AG10803 (cell line): ENCODE data around the gene MASTL.
"Not testable (repeated sequence)": the region's sequence is repeated elsewhere in the genome, so short reads cannot be mapped to it uniquely, and the experiment has no call there.

ENCODE experiments used
- DNase-seq: peaks from one replicate; pipeline ENCODE4 v3.0.0; 2010; ENCODE audit warnings: low read depth
- H3K4me3 ChIP-seq: 2 replicates; pipeline ENCODE4 v1.5.1; 2011; ENCODE audit warnings: mild to moderate bottlenecking, low read length, control low read depth
- TF ChIP-seq, protein P1 (sequence below): conservative IDR thresholded peaks from 2 replicates; pipeline ENCODE4 v1.5.1; 2011; ENCODE audit warnings: mild to moderate bottlenecking, low read length, control low read depth, inconsistent platforms

Gene MASTL

DNA sequence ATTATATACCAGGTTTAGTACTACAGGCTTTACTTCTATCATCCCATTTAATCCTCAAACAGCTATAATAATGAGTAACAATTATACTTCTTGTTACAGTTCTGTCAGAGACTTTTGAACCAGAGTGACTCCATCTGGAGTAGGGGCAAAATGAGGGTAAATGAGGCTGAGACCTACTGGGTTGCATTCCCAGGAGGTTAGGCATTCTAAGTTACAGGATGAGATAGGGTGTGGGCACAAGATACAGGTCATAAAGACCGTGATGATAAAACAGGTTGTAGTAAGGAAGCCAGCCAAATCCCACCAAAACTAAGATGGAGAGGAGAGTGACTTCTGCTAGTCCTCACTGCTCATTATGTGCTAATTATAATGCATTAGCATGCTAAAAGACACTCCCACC is 4.9 kb upstream of the MASTL start:
- no peak overlapping the region for H3K4me3 ChIP-seq
- TF ChIP-seq, protein P1, sequence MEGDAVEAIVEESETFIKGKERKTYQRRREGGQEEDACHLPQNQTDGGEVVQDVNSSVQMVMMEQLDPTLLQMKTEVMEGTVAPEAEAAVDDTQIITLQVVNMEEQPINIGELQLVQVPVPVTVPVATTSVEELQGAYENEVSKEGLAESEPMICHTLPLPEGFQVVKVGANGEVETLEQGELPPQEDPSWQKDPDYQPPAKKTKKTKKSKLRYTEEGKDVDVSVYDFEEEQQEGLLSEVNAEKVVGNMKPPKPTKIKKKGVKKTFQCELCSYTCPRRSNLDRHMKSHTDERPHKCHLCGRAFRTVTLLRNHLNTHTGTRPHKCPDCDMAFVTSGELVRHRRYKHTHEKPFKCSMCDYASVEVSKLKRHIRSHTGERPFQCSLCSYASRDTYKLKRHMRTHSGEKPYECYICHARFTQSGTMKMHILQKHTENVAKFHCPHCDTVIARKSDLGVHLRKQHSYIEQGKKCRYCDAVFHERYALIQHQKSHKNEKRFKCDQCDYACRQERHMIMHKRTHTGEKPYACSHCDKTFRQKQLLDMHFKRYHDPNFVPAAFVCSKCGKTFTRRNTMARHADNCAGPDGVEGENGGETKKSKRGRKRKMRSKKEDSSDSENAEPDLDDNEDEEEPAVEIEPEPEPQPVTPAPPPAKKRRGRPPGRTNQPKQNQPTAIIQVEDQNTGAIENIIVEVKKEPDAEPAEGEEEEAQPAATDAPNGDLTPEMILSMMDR = no peak
- DNase-seq = no peak

DNA sequence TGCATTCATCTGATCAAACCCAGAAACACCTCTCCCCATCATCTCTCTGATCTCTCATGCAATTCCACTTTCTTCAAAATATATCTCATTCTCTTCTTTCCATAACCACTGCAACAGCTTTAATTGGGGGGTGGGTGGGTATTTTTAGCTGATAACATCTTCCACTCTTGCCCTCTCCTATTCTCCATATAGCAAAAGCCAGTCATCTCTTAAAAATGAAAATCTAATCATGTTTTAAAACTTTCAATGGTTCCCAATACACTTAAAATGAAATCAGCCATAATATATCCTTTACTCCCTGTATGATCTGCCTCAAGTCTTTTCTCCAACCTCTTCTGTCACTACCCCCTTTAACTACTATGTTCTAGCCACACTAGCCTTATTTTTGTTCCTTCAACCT is 2.5 kb upstream of the MASTL start:
- TF ChIP-seq, protein P1 = no peak
- peak overlapping the region; percentile 98 for H3K4me3 ChIP-seq
- DNase-seq = no peak

DNA sequence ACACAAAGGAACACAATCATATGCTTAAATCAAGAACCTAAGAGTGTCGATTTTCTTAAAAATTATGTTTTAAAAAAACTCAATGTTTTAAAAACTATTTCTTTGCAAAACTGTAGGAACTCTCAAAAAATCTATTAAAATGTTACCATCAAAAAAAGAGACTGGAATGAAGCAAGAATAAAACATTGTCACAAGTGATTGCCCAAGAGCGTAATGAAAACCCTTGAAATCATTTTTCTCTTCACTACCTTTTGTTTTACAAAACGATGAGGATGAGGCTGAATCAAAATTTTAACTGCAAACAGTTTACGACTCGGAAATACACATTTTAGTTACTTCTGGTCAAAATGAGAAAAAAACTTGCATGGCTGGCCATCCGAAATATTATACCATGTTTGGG is 1.8 kb upstream of the MASTL start:
- no peak for DNase-seq
- H3K4me3 ChIP-seq = peak overlapping the region; percentile 98
- TF ChIP-seq, protein P1 = no peak

DNA sequence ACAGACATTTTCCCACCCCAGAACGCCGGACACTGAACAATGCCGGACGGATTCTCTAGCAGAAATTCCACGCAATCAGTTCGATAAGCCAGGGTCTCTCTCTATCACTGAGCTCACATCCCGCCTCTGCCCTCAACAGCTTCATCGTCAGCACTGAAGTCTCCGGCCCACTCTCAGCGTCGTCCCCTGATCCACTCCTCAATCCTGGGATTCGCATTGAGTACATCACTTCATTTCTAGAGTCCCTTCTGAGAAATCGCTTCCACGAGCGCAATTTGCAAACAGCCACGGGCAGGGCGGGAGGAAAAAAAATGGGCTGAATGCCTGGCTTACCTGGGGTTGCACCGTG is 1.3 kb upstream of the MASTL start:
- DNase-seq = peak; percentile 8
- H3K4me3 ChIP-seq = peak overlapping the region; percentile 98
- TF ChIP-seq, protein P1 = no peak

DNA sequence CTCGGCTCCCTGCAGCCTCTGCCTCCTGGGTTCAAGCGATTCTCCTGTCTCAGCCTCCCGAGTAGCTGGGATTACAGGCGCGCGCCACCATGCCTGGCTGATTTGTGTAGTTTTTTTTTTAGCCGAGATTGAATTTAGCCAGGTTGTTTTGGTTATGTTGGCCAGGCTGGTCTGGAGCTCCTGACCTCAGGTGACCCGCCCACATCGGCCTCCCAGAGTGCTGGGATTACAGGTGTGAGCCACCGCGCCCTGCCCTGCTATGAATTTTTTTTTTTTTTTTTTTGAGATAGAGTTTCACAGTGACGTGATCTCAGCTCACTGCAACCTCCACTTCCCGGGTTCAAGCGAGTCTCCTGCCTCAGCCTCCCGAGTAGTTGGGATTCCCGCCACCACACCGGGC is 1.4 kb downstream of the MASTL start:
- not testable (repeated sequence) for DNase-seq
- peak overlapping the region; percentile 88 for H3K4me3 ChIP-seq

DNA sequence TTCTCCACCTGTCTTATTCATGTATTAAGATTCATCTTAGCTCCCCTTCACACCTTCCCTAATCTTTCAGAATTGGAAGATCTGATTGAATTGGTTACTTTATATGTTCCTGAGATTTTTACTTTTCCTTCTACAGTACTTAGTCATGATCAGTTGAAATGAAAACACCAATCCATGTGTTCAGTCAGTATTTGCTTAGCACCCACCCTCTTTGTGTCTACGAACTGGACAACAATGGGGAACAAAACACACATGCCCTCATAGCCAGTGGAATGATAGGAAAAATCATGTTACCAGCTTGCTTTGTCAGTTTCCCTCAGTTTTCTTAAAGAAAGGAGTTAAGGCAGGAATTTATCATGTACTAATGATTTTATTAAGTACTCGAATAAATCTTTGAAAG is 2.0 kb downstream of the MASTL start:
- H3K4me3 ChIP-seq = no peak overlapping the region
- no peak for DNase-seq
- TF ChIP-seq, protein P1 = no peak

DNA sequence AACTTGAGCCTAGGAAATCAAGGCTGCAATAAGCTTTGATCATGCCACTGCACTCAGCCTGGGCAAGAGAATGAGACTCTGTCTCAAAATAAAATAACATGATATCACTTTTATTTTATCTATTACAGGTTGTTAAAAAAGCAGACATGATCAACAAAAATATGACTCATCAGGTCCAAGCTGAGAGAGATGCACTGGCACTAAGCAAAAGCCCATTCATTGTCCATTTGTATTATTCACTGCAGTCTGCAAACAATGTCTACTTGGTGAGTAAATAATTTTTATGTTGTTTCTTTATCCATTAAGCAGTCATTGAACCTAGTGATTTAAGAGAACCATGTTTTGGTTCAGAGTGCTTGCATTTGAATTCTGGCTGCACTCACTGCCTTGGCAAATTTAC is 3.3 kb downstream of the MASTL start:
- TF ChIP-seq, protein P1 = no peak
- no peak for DNase-seq
- no peak overlapping the region for H3K4me3 ChIP-seq

DNA sequence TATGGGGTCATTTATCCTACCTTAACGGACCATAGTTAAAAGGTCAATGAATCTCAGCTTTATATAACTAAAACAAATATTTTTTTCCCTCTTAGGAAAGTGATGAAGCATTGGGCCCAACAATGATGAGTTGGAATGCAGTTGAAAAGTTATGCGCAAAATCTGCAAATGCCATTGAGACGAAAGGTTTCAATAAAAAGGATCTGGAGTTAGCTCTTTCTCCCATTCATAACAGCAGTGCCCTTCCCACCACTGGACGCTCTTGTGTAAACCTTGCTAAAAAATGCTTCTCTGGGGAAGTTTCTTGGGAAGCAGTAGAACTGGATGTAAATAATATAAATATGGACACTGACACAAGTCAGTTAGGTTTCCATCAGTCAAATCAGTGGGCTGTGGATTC is 14.7 kb downstream of the MASTL start:
- H3K4me3 ChIP-seq = no peak overlapping the region
- DNase-seq = no peak
- TF ChIP-seq, protein P1 = no peak
